GM10248 (cell line): ENCODE results near the gene ADCY5.

Experiments used
- CTCF ChIA-PET: fragments of 300-600 bp; sonication (Branson Sonifier 250); formaldehyde crosslinking; extraction: SDS; loops from one replicate; lab custom pipeline; 2021; ENCODE audit warnings: antibody characterized with exemption; lab: Yijun Ruan, JAX
- POLR2A ChIA-PET: fragments of 350-650 bp; sonication (Branson Sonifier 250); formaldehyde crosslinking; extraction: SDS; loops from one replicate; lab custom pipeline; 2020; ENCODE audit warnings: antibody characterized with exemption; lab: Yijun Ruan, JAX
- DNase-seq: peaks from one replicate; pipeline ENCODE4 v3.0.0; 2012; ENCODE audit errors: extremely low spot score
- TF ChIP-seq, protein P1 (sequence below): IDR thresholded peaks from 2 replicates; pipeline ENCODE4 v1.5.1; 2012; ENCODE audit warnings: mild to moderate bottlenecking, low read depth; ENCODE audit errors: extremely low read depth, missing control alignments, control extremely low read depth

ADCY5 gene

DNA sequence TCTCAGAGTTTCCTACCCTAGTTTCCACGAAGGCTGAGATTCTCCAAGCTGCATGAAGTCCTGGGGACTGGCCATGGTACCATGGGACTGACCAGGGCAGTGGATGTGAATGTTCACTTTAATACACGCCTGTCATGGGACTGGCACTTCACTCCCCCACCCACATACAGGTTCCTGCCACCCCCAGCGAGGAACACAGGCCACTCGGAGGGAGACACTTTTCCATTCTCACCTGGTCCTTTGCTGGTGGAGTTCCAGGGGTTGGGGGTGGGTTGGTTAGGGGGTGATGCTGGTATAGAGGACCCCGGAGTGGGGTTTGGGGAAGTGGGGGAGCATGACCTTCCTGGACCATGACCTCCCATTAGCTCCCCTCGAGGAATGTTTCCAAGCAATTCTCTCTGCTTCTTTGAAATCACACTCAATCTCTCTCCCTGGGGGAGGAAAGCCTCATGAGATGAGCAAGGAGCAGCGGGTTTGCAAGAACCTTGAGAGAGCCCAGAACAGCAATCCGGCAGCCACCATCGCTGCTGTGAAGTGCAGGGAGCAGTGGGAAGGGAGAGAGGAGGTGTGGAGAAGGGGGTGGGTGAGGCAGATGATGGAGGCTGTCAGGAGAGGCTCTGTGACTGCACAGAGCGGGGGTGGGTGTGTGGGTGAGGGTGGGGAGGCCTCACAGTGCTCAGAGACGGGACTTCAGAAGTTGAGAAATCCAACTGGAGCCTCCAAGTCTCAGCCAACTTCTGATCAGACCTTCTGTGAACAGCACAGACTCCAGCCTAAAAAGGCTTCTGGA lies 69.7 kb downstream of the ADCY5 start:
- TF ChIP-seq, protein P1, sequence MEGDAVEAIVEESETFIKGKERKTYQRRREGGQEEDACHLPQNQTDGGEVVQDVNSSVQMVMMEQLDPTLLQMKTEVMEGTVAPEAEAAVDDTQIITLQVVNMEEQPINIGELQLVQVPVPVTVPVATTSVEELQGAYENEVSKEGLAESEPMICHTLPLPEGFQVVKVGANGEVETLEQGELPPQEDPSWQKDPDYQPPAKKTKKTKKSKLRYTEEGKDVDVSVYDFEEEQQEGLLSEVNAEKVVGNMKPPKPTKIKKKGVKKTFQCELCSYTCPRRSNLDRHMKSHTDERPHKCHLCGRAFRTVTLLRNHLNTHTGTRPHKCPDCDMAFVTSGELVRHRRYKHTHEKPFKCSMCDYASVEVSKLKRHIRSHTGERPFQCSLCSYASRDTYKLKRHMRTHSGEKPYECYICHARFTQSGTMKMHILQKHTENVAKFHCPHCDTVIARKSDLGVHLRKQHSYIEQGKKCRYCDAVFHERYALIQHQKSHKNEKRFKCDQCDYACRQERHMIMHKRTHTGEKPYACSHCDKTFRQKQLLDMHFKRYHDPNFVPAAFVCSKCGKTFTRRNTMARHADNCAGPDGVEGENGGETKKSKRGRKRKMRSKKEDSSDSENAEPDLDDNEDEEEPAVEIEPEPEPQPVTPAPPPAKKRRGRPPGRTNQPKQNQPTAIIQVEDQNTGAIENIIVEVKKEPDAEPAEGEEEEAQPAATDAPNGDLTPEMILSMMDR: no peak
- DNase-seq: no peak
- POLR2A ChIA-PET: no interaction called here
- CTCF ChIA-PET: no interaction called here

DNA sequence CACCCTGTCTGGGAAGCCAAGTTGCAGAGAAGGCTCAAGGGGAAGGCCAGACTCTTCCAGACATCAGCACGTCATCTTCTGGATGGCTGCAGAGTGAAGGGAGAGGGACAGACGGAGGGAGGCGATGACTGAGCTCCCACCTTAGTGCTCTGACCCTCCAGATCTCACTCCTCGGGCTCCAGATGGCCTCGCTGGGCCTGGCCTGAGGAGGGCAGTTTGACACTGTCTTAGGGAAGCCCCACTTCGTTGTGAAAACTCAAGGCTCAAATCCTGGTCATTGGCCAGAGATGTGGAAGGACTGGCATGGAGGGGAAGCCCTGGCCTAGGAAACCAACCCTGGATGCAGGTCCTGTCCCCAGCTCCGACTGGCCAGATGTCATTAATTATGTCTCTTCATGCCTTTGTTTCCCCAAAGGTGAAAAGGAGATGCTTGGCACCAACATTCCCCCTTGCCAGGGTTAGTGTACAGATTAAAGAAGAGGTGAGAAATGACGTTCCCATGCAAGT lies 70.4 kb downstream of the ADCY5 start:
- TF ChIP-seq, protein P1: no peak
- ChIA-PET POLR2A (no interaction called here), CTCF (interaction anchor here (1.4 kb wide), 1 partner anchor 10 kb away, joined by 3 read pairs; no protein-coding TSS in a partner anchor)
- no peak for DNase-seq

DNA sequence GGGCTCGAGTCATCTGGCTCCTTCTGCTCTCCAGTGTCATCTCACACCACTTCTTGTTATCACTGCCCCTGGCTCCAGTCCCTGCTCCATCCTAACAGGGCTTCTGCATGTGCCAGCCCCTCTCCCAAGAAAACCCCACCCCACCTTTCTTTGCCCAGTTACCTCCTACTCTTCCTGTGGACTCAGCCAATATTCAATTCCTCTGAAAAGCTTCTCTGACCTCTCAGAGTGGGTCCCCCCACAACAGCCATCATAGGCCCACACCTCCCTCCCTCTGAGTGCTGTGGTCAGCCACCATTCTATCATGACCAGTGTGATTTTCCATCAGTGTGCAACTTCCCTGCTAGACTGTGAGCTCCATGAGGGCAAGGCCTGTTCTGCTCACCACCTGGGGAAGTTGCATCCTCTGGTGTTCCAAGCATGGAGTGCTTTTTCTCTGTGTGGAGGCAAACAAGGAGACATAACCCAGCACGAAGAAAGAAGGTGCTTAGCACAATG lies 71.6 kb downstream of the ADCY5 start:
- TF ChIP-seq, protein P1: no peak
- POLR2A ChIA-PET: no interaction called here
- DNase-seq: no peak
- CTCF ChIA-PET: interaction anchor here (0.7 to 1.4 kb wide), 2 partner anchors 11 to 14 kb away, joined by 3 read pairs; no protein-coding TSS in a partner anchor

DNA sequence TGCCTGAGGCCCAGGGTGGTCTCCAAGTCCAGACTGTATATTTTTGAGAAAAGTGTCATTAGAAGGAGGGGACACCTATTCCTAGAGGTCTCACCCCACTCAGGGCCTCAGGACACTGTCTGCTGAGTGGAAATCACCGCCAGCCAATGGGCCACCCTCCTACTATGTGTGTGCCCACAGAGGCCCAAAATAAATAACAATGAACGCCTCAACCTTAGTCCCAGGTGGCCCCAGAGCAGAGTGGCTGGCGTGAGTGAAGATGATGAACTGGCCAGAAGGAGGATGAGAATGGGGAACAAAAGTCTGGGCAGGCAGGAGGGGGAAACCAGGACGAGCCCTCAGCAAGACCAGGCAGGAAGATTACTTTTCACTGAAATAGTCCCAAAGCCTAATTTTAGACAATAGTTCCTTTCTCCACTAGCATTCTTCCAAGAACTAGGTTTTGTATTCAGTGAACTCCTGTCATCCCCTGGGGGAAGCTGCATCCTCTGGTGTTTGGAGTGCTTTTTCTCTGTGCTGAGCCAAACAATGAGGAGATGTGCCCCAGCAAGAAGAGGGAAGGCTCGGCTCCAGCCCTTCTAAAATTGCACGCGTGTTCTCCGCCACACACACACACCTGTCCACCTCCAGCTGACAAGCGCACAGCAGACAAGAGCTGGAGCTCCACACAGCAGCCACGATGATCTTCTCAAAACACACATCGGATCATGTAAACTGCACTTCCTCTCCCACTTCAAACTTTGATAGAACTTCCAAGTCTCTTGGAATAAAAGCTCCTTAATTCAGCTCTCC lies 72.2 kb downstream of the ADCY5 start:
- ChIA-PET POLR2A (no interaction called here), CTCF (interaction anchor here (0.7 to 1.9 kb wide), 3 partner anchors 11 to 14 kb away, joined by 3 to 6 read pairs (median 3); no protein-coding TSS in a partner anchor)
- DNase-seq: no peak
- TF ChIP-seq, protein P1: no peak

DNA sequence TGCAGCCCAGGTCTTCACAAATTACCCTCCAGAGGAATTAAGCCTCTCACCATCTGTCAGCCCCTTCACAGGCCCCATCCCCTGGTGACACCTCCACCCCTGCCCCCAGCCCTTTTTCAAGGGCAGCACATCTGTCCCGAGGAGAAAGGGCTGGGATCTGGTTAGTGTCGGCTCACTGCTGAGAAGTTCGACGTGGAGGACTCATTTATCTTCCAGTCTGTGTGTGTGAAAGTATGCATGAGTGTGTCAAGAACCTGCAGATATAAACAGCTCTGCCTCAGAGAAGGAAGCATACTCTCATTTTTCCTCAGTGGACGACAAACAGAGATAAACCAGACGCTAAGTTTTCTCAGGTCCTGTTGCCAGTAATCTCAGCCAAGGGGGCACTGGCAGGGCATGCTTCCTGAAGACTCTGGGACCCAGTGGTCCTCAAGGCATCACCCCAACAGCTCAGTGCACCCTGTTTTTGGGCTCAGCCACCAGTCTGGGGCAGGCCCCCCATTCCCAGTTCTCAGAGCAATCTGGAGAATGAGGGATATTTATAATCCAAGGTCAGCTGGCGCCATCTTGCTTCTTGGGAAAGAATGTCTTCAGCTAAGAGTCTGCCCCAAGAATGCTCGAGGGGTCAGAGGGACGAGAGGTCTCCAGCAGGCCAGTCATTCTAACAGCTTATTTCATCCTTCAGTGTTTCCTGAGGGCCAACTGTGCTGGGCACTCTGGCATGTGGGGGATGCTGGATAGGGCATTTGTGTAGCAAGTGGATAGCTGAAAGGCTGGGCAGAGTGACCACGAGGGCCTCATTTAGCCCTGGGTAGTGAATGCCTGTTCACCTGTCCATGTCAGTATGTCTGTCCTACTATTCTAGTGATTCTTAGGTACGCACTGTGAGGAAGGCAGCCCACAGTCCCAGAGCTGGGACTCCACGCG lies 73.6 kb downstream of the ADCY5 start:
- ChIA-PET POLR2A (no interaction called here), CTCF (interaction anchor here (1.1 to 1.9 kb wide), 3 partner anchors 10 to 46 kb away, joined by 3 to 6 read pairs (median 4); no protein-coding TSS in a partner anchor)
- TF ChIP-seq, protein P1: no peak
- DNase-seq: no peak
